Adrenal gland (tissue), 5 donors: ENCODE results near the gene ZRSR2.

Experiments
- CTCF ChIP-seq, 6 experiments: fragments of 450-650 bp in 4 of 6; fragments of 200-600 bp in 2 of 6; sonication (generic) in 1 of 6; IDR thresholded peaks; 1 replicate in 5 of 6; 2 replicates in 1 of 6; pipeline versions ENCODE4 v1.5.1 to v1.8.0; 2016 to 2021; ENCODE audit warnings: antibody characterized with exemption in 6 of 6, mild to moderate bottlenecking in 2 of 6, moderate library complexity in 1 of 6
- POLR2A ChIP-seq, 2 donors: fragments of 450-650 bp; IDR thresholded peaks; one replicate each; pipeline ENCODE4 v1.6.1; 2017; ENCODE audit warnings: antibody characterized with exemption in 2 of 2, mild to moderate bottlenecking in 2 of 2, moderate library complexity in 1 of 2
- donor health status: DM: no; HTN: no; CAD: no.

GRCh38 chrX:15816438-15816809 lies 26.1 kb downstream of the ZRSR2 start:
- TF ChIP-seq CTCF (IDR thresholded peaks at IDR 0.05) (no peak), POLR2A (IDR thresholded peaks at IDR 0.05) (no peak)
